GM18519 (cell line): ENCODE data around the gene MSH3.
"Not testable (repeated sequence)": the region's sequence is repeated elsewhere in the genome, so short reads cannot be mapped to it uniquely, and the experiment has no call there.

ENCODE experiments used
- ATAC-seq: cut with Tn5 transposase; IDR thresholded peaks from one replicate; pipeline ENCODE4 v1.9.1; 2021; ENCODE audit warnings: mild to moderate bottlenecking, moderate library complexity; ENCODE audit not compliant: unreplicated experiment, low FRiP score

The MSH3 gene

GRCh38 chr5:80705216-80705769 is 50.8 kb downstream of the MSH3 start:
- ATAC-seq, result no peak

GRCh38 chr5:80705801-80706200 is 51.3 kb downstream of the MSH3 start:
- ATAC-seq, result no peak

- no peak for ATAC-seq
Observed at GRCh38 chr5:80706835-80707447, 52.5 kb downstream of the MSH3 start.

GRCh38 chr5:80707645-80708044 is 53.2 kb downstream of the MSH3 start:
- ATAC-seq, result no peak

GRCh38 chr5:80711216-80711615 is 56.8 kb downstream of the MSH3 start:
- no peak for ATAC-seq

GRCh38 chr5:80711938-80712337 is 57.5 kb downstream of the MSH3 start:
- no peak for ATAC-seq

GRCh38 chr5:80712919-80713318 is 58.5 kb downstream of the MSH3 start:
- ATAC-seq, result no peak

GRCh38 chr5:80713631-80714030 is 59.2 kb downstream of the MSH3 start:
- ATAC-seq, result no peak

GRCh38 chr5:80714570-80715298 is 60.3 kb downstream of the MSH3 start:
- no peak for ATAC-seq

- no peak for ATAC-seq
Observed at GRCh38 chr5:80715887-80716286, 61.4 kb downstream of the MSH3 start.

GRCh38 chr5:80720181-80720580 is 65.7 kb downstream of the MSH3 start:
- no peak for ATAC-seq

GRCh38 chr5:80722916-80723315 is 68.5 kb downstream of the MSH3 start:
- ATAC-seq, result no peak

GRCh38 chr5:80725446-80725845 is 71.0 kb downstream of the MSH3 start:
- no peak for ATAC-seq

- no peak for ATAC-seq
Observed at GRCh38 chr5:80736730-80737129, 82.3 kb downstream of the MSH3 start.

GRCh38 chr5:80738466-80738865 is 84.0 kb downstream of the MSH3 start:
- no peak for ATAC-seq

- no peak for ATAC-seq
Observed at GRCh38 chr5:80739057-80739456, 84.6 kb downstream of the MSH3 start.

GRCh38 chr5:80739496-80739895 is 85.0 kb downstream of the MSH3 start:
- no peak for ATAC-seq

- ATAC-seq, result no peak
Observed at GRCh38 chr5:80739898-80740297, 85.4 kb downstream of the MSH3 start.

GRCh38 chr5:80740488-80740887 is 86.0 kb downstream of the MSH3 start:
- ATAC-seq, result not testable (repeated sequence)

GRCh38 chr5:80740999-80741398 is 86.5 kb downstream of the MSH3 start:
- no peak for ATAC-seq

GRCh38 chr5:80744149-80744548 is 89.7 kb downstream of the MSH3 start:
- ATAC-seq, result no peak

- ATAC-seq, result no peak
Observed at GRCh38 chr5:80745490-80745889, 91.0 kb downstream of the MSH3 start.
